PFSK-1 (cell line): ENCODE data around the gene PLB1.

Experiments
- POLR2AphosphoS5 ChIP-seq: IDR thresholded peaks from 2 replicates; pipeline ENCODE4 v1.6.1; 2012; ENCODE audit warnings: low read depth, mild to moderate bottlenecking, control low read depth, low read length, moderate library complexity
- SIN3A ChIP-seq: IDR thresholded peaks from 2 replicates; pipeline ENCODE4 v1.6.1; 2012; ENCODE audit warnings: mild to moderate bottlenecking, low read length, moderate library complexity, borderline replicate concordance; ENCODE audit not compliant: insufficient read depth
- TAF1 ChIP-seq: IDR thresholded peaks from 2 replicates; pipeline ENCODE4 v1.6.1; 2012; ENCODE audit warnings: low read length, control low read depth, borderline replicate concordance; ENCODE audit not compliant: insufficient read depth
- TF ChIP-seq, protein P1 (sequence below), 2 experiments: IDR thresholded peaks; 2 replicates each; pipeline versions ENCODE4 v1.6.1 to v1.8.0; 2011 to 2012; ENCODE audit warnings: low read depth in 2 of 2, low read length in 2 of 2, control low read depth in 1 of 2, inconsistent platforms in 1 of 2, mild to moderate bottlenecking in 1 of 2, moderate library complexity in 1 of 2; ENCODE audit not compliant: insufficient read depth in 1 of 2

DNA sequence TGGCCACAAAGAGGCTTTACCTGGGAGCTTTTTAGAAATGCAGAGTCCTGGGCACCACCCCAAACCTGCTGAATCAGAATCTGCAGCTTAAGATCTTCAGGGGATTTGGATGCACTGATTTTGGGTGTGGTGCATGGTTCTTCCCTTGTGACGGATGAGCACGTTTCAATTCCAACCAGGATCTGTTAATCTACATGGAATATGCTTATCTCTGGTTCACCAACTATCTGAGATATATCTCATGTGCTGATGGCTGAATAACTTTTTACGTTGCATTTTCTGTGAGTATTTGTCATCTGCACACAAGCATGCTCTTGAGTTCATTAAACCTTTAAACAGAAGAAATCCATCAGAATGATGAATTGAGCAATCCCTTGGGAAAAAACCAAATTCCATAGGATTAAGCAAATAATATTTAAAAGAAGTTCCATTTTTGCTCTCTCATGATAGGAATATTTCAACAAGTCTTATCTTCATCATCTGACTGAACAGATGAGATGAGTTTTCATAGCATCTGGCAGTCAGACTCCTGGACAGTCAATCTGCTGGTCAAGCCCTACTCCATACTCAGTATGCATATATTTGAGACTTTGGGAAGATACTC, 120.6 kb downstream of the PLB1 start:
- no peak for TF ChIP-seq TAF1
- no peak for TF ChIP-seq POLR2AphosphoS5
- TF ChIP-seq, protein P1, sequence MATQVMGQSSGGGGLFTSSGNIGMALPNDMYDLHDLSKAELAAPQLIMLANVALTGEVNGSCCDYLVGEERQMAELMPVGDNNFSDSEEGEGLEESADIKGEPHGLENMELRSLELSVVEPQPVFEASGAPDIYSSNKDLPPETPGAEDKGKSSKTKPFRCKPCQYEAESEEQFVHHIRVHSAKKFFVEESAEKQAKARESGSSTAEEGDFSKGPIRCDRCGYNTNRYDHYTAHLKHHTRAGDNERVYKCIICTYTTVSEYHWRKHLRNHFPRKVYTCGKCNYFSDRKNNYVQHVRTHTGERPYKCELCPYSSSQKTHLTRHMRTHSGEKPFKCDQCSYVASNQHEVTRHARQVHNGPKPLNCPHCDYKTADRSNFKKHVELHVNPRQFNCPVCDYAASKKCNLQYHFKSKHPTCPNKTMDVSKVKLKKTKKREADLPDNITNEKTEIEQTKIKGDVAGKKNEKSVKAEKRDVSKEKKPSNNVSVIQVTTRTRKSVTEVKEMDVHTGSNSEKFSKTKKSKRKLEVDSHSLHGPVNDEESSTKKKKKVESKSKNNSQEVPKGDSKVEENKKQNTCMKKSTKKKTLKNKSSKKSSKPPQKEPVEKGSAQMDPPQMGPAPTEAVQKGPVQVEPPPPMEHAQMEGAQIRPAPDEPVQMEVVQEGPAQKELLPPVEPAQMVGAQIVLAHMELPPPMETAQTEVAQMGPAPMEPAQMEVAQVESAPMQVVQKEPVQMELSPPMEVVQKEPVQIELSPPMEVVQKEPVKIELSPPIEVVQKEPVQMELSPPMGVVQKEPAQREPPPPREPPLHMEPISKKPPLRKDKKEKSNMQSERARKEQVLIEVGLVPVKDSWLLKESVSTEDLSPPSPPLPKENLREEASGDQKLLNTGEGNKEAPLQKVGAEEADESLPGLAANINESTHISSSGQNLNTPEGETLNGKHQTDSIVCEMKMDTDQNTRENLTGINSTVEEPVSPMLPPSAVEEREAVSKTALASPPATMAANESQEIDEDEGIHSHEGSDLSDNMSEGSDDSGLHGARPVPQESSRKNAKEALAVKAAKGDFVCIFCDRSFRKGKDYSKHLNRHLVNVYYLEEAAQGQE (IDR thresholded peaks at IDR 0.05; ENCODE audit: insufficient read depth in 1 of 2, low read depth in 2 of 2, low read length in 2 of 2), result no peak
- TF ChIP-seq SIN3A, result no peak
